BE2C (cell line): ENCODE data around the gene MFAP2.

ENCODE experiments used
- DNase-seq: peaks from one replicate; pipeline ENCODE4 v3.0.0-alpha.2; 2020
- H3K27me3 ChIP-seq: fragments of 250-450 bp; sonication (Bioruptor Pico); 2 replicates; pipeline ENCODE4 v1.5.1; 2020; ENCODE audit warnings: mild to moderate bottlenecking
- H3K36me3 ChIP-seq: fragments of 250-450 bp; sonication (Bioruptor Pico); 2 replicates; pipeline ENCODE4 v1.5.1; 2020; ENCODE audit warnings: mild to moderate bottlenecking
- H3K4me1 ChIP-seq: fragments of 250-450 bp; sonication (Bioruptor Pico); 2 replicates; pipeline ENCODE4 v1.5.1; 2020
- H3K4me3 ChIP-seq: 2 replicates; pipeline ENCODE4 v1.5.1; 2011; ENCODE audit warnings: low read depth, low read length
- H3K9me3 ChIP-seq: fragments of 250-450 bp; sonication (Bioruptor Pico); 2 replicates; pipeline ENCODE4 v1.5.1; 2020
- TF ChIP-seq, protein P1 (sequence below): IDR thresholded peaks from 2 replicates; pipeline ENCODE4 v1.5.1; 2012; ENCODE audit warnings: mild to moderate bottlenecking, low read depth, low read length

Gene MFAP2

DNA sequence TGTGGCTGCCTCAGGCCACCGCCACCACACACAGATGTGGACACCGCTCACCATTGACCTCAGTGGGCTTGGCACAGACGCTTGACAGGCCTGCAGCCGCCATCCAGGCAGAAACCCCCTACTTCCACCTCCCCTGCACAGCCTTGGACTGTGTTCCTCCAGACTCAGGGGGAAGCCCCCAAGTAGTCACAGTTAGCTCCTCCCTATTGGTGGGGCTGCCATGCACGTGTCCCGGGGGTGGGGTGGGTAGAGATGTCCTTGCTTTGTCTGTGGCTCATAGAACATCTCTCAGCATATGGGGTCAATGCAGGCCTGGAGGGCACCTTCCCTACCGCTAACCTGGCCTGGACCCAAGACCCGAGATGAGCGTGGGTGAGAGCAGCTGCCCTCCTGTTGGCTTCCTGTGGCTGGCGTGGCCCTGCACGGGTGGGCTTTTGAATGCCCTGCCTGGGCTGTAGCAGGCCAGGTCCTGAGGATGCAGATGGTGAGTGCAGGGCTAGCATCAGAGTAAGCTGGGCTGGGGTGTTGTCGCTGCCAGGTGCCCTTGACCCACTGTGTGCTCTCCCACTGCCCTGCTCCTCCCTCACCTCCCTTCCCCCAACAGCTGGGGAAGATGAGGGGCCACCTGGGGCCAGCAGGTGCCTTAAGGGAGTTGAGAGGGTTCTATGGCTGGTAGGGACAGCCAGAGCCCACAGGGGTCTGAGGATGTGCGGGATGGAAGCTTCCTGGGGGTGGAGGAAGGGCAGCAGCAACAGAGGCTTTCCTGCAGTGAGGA lies 52.5 kb downstream of the MFAP2 start:
- Histone ChIP-seq H3K4me1 (no peaks in the 10 kb centered on the region), H3K36me3 (no peaks in the 10 kb centered on the region), H3K27me3 (no peaks in the 10 kb centered on the region), H3K9me3 (no peaks in the 10 kb centered on the region), H3K4me3 (no peak overlapping the region)
- DNase-seq = no peak
- TF ChIP-seq, protein P1, sequence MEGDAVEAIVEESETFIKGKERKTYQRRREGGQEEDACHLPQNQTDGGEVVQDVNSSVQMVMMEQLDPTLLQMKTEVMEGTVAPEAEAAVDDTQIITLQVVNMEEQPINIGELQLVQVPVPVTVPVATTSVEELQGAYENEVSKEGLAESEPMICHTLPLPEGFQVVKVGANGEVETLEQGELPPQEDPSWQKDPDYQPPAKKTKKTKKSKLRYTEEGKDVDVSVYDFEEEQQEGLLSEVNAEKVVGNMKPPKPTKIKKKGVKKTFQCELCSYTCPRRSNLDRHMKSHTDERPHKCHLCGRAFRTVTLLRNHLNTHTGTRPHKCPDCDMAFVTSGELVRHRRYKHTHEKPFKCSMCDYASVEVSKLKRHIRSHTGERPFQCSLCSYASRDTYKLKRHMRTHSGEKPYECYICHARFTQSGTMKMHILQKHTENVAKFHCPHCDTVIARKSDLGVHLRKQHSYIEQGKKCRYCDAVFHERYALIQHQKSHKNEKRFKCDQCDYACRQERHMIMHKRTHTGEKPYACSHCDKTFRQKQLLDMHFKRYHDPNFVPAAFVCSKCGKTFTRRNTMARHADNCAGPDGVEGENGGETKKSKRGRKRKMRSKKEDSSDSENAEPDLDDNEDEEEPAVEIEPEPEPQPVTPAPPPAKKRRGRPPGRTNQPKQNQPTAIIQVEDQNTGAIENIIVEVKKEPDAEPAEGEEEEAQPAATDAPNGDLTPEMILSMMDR = no peak

DNA sequence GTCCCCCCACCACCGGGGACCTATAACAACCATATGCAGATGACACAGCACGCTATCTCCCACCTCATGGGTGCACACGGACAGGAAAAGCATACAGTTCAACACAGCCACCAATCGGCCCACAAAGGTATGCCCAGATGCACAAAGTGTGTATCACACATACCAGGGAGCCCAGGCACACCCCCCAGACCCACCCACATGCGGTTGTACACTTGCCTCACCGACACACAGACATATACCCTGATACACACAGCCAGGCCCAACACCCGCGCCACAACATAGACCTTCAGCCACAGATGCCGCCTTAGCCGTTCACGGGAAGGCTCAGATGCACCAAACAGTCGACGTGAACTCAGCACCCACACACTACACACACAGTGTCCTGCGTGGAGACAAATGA lies 53.2 kb downstream of the MFAP2 start:
- no peaks in the 10 kb centered on the region for H3K27me3 ChIP-seq

DNA sequence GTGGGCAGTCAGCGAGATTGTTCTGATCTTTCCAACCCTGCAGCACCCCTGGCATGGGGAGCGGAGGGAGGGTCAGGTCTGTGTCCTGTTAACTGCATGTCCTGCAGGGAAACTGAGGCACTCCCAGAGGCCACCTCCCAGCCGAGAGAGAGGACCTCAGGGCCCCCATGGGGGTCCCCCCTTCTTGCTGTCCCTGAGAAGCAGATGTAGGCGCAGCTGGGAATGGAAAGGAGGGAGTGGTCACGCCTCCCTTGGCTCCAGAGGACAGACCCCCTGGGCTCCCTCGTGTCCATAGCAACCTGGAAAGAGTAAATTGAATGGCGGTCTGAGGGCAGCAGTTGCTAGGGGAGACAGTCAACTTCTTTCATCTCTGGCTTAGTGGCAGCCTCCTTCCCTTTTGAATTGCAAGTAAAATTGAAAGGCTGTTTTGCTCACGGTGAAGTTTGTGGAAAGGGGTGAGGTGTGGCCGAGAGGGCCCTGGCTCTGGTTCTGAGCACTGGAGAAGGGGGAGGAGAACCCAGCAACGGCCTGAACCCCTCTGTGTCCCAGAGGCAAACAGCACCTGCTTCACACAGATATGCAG lies 53.8 kb downstream of the MFAP2 start:
- Histone ChIP-seq H3K4me1 (no peaks in the 10 kb centered on the region; the same call in 1 of the 2 replicates), H3K9me3 (no peaks in the 10 kb centered on the region), H3K27me3 (no peaks in the 10 kb centered on the region), H3K4me3 (no peak overlapping the region), H3K36me3 (no peaks in the 10 kb centered on the region)
- no peak for DNase-seq
- TF ChIP-seq, protein P1 = no peak

More for the DNA sequence above, 53.2 kb downstream of the MFAP2 start:
- H3K9me3 ChIP-seq = no peaks in the 10 kb centered on the region
- no peak overlapping the region for H3K4me3 ChIP-seq
- no peak for DNase-seq
- H3K36me3 ChIP-seq = no peaks in the 10 kb centered on the region
- TF ChIP-seq, protein P1 = no peak
- H3K4me1 ChIP-seq = no peaks in the 10 kb centered on the region

DNA sequence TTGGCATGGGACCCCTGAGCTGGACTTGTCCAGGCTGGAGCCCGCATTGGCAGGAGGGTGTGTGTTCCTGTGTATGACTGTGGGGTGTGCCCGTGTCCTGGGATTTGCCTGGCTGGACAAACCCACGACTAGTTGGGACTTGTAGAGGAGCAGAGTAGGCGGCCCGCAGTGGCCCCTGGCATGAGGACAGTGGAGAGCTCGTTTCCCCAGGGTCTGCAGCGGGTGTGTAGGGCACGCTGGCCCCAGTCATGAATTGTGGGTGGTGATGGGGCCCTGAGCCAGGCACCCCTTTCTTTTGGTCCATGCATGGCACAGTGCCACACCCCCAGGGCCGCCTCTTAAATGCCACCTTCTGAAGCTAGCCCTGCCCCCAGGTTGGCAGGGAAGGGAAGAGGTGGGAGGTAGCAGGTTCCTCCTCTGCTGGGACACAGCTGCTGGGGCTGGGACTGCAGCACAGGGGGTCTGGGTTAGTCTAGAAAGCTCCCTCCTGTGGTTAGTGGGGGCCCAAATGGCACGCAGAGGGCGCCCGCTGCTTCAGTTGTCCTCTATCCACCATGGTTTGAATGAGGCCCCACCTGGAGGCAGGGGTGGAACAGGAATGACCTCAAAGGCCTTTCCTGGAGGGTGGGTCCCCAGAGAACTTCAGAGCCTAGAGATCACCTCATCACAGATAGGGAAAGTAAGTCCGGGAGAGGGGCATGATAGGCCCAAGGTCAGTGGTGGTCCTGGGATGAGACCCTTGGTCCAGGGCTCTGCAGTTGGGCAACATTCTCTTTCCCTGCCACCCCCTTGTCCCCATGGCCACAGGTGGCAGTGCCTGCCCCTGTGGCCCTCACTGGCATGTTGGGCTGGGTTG lies 54.6 kb downstream of the MFAP2 start:
- H3K9me3 ChIP-seq = no peaks in the 10 kb centered on the region
- H3K27me3 ChIP-seq = no peaks in the 10 kb centered on the region
- TF ChIP-seq, protein P1 = no peak
- H3K36me3 ChIP-seq = no peaks in the 10 kb centered on the region
- no peaks in the 10 kb centered on the region; the same call in 1 of the 2 replicates for H3K4me1 ChIP-seq
- DNase-seq = no peak
- no peak overlapping the region for H3K4me3 ChIP-seq

DNA sequence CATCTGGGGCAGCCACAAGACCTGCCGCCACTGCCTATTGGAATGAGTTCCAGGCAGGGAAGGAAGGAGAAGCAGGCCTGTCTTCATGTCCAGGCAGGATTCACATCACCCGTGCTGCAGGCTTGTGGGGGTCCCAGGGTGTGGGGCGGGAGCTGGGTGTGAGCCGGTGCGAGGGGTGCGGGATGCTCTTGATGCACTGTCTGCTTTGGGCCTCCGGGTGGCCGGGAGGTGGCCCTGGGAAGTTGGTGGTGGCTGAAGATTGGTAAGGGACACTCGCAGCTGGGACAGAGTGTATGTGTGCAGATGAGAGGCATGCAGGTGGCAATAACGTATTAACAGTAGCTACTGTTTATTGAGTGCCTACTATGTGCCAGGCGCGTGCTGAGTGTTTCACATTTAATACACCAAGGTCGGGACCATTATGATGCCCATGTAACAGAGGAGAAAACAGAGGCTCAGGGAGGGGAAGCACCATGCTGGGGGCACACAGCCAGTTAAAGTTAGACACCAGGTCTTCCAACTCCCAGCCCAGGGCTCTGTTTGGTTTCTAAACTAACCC lies 55.4 kb downstream of the MFAP2 start:
- H3K4me3 ChIP-seq = no peak overlapping the region
- no peak for DNase-seq
- no peaks in the 10 kb centered on the region for H3K9me3 ChIP-seq
- TF ChIP-seq, protein P1 = no peak
- no peaks in the 10 kb centered on the region for H3K27me3 ChIP-seq
- H3K36me3 ChIP-seq = no peaks in the 10 kb centered on the region
- H3K4me1 ChIP-seq = no peaks in the 10 kb centered on the region; the same call in 1 of the 2 replicates
